B cell (primary cell): Measurements from ENCODE around the gene C19orf47. TPM values are rescaled to one million over a fixed set of nuclear protein-coding genes. Genes with fewer than 3 reads are reported as not detected.

Experiments used
- ATAC-seq: fragments of 200-7000 bp; cut with Tn5 transposase; one replicate; pipeline ENCODE4 v1.10.0; 2021; ENCODE audit warnings: low read depth, mild to moderate bottlenecking, moderate number of reproducible peaks, moderate library complexity
- CTCF ChIA-PET: fragments of 350-600 bp; sonication (Branson Sonifier 250); formaldehyde crosslinking; loops from one replicate; lab custom pipeline; 2021; ENCODE audit warnings: antibody characterized with exemption, inconsistent platforms; lab: Charles Lee
- POLR2A ChIA-PET: fragments of 350-600 bp; sonication (Branson Sonifier 250); formaldehyde crosslinking; loops from one replicate; lab custom pipeline; 2021; ENCODE audit warnings: antibody characterized with exemption; lab: Charles Lee
- DNase-seq: peaks from one replicate; pipeline ENCODE4 v3.0.0; 2013
- H2AFZ ChIP-seq: 2 replicates; pipeline ENCODE4 v1.6.1; 2012; ENCODE audit warnings: mild to moderate bottlenecking, low read depth, low read length; ENCODE audit not compliant: insufficient read depth, poor library complexity, severe bottlenecking
- H3K27ac ChIP-seq, 2 donors: 1 replicate in 1 of 2; 2 replicates in 1 of 2; pipeline ENCODE4 v1.5.1; 2012 to 2013; ENCODE audit warnings: low read length in 2 of 2, mild to moderate bottlenecking in 2 of 2, moderate library complexity in 1 of 2
- H3K27me3 ChIP-seq, 4 experiments: fragments of 200-600 bp in 1 of 4; sonication (generic) in 1 of 4; replicated peaks in 1 of 4; 1 replicate in 2 of 4; 2 replicates in 2 of 4; pipeline versions ENCODE4 v1.6.1 to v1.7.0; 2013 to 2016; ENCODE audit warnings: low read length in 3 of 4, mild to moderate bottlenecking in 2 of 4, mixed read lengths in 1 of 4, moderate library complexity in 1 of 4; ENCODE audit not compliant: insufficient read depth in 4 of 4, control insufficient read depth in 3 of 4; ENCODE audit errors: control extremely low read depth in 1 of 4
- H3K36me3 ChIP-seq, 2 experiments: replicated peaks in 1 of 2; 1 replicate in 1 of 2; 2 replicates in 1 of 2; pipeline versions ENCODE4 v1.6.1 to v1.7.1; 2013; ENCODE audit warnings: low read length in 1 of 2; ENCODE audit not compliant: insufficient read depth in 2 of 2, control insufficient read depth in 1 of 2; ENCODE audit errors: control extremely low read depth in 1 of 2, extremely low read depth in 1 of 2
- H3K4me1 ChIP-seq, 2 donors: fragments of 200-600 bp in 1 of 2; sonication (generic) in 1 of 2; 1 replicate in 1 of 2; 2 replicates in 1 of 2; pipeline versions ENCODE4 v1.5.1 to v1.6.1; 2013 to 2017; ENCODE audit warnings: low read length in 2 of 2; ENCODE audit not compliant: control insufficient read depth in 2 of 2, insufficient read depth in 2 of 2
- H3K4me2 ChIP-seq: replicated peaks from 2 replicates; pipeline ENCODE3; 2012; ENCODE audit warnings: mild to moderate bottlenecking, low read depth, low read length; ENCODE audit not compliant: poor library complexity, severe bottlenecking
- H3K4me3 ChIP-seq, 5 experiments: fragments of 200-600 bp in 1 of 5; sonication (generic) in 1 of 5; 1 replicate in 3 of 5; 2 replicates in 2 of 5; pipeline versions ENCODE4 v1.5.1 to v1.7.0; 2011 to 2016; ENCODE audit warnings: low read length in 4 of 5, mild to moderate bottlenecking in 4 of 5, low read depth in 2 of 5, control low read depth in 1 of 5, moderate library complexity in 1 of 5; ENCODE audit not compliant: insufficient read depth in 1 of 5; ENCODE audit errors: control extremely low read depth in 1 of 5, extremely low read depth in 1 of 5
- H3K79me2 ChIP-seq: fragments of 200-600 bp; sonication (generic); one replicate; pipeline ENCODE4 v1.6.0; 2016; ENCODE audit warnings: low read length; ENCODE audit not compliant: control insufficient read depth, insufficient read depth
- H3K9ac ChIP-seq: fragments of 200-600 bp; sonication (generic); 2 replicates; pipeline ENCODE4 v1.6.1; 2017; ENCODE audit warnings: mild to moderate bottlenecking, low read length, moderate library complexity
- H3K9me3 ChIP-seq, 3 donors: one replicate each; pipeline versions ENCODE4 v1.6.1 to v1.7.1; 2013; ENCODE audit warnings: low read length in 2 of 3; ENCODE audit not compliant: control insufficient read depth in 2 of 3, insufficient read depth in 1 of 3; ENCODE audit errors: control extremely low read depth in 1 of 3
- H4K20me1 ChIP-seq: 2 replicates; pipeline ENCODE4 v1.6.0; 2012; ENCODE audit warnings: mild to moderate bottlenecking, low read length; ENCODE audit not compliant: insufficient read depth, control insufficient read depth, poor library complexity, severe bottlenecking
- H3K27ac Mint-ChIP-seq: one replicate; pipeline ENCODE4 v1.8.0; 2021; ENCODE audit warnings: mixed read lengths
- H3K27me3 Mint-ChIP-seq: one replicate; pipeline ENCODE4 v1.8.0; 2021; ENCODE audit warnings: mixed read lengths
- H3K4me1 Mint-ChIP-seq: one replicate; pipeline ENCODE4 v1.8.0; 2021; ENCODE audit warnings: mixed read lengths
- H3K4me3 Mint-ChIP-seq: one replicate; pipeline ENCODE4 v1.8.0; 2021; ENCODE audit warnings: mixed read lengths
- H3K9me3 Mint-ChIP-seq: one replicate; pipeline ENCODE4 v1.8.0; 2022; ENCODE audit warnings: mixed read lengths; ENCODE audit not compliant: insufficient read depth
- EZH2 ChIP-seq: IDR thresholded peaks from 2 replicates; pipeline ENCODE4 v1.6.1; 2012; ENCODE audit warnings: borderline replicate concordance, low read depth, mild to moderate bottlenecking, moderate library complexity, low read length; ENCODE audit not compliant: insufficient read depth, poor library complexity, severe bottlenecking
- WGBS: methylation state at CpG from one replicate; pipeline ENCODE4 v1.1.5; 2013; ENCODE audit warnings: missing lambda C conversion rate; ENCODE audit not compliant: insufficient coverage; 5-methylcytosine and 5-hydroxymethylcytosine counted together
- intact Hi-C: fragments of 100-400 bp; cut with micrococcal nuclease; formaldehyde crosslinking; loops from one replicate; pipeline ENCODE4 v1.10.0; 2022
- polyA plus RNA-seq: library from polyadenylated mRNA; depleted of rRNA; stranded (reverse); fragments of >200 nt; gene quantifications from 2 replicates; pipeline ENCODE4 v1.2.3, GENCODE V29; 2012
- total RNA-seq, 2 donors: library from RNA; stranded (reverse); fragments of 120-200 nt in 1 of 2; gene quantifications; 1 replicate in 1 of 2; 2 replicates in 1 of 2; pipeline versions ENCODE4 v1.2.3 to v1.2.4, GENCODE V29; 2013 to 2022
- TF ChIP-seq, protein P1 (sequence below): fragments of 200-600 bp; IDR thresholded peaks from one replicate; pipeline ENCODE4 v1.8.0; 2022; ENCODE audit warnings: antibody characterized with exemption, mild to moderate bottlenecking

The C19orf47 gene
- total and polyA plus RNA-seq, 2 donors (not counting 1 experiment from before 2014, with no cell fraction given): 12.7 to 16.7 TPM

DNA sequence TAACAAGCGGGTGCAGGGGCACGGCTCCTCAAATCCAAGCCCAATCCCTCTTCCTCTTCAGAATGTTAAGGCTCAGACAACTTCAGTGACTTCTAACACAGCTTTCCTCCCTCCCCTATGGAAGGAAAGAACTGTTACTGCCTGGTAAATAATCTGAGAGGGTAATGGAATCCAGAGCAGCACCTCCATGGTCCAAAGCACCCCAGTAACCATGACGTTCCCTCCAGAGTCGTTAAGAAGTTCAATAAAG is 64.0 kb downstream of the C19orf47 start:
- no peaks in the 10 kb centered on the region for H3K27me3 Mint-ChIP-seq
- TF ChIP-seq, protein P1, sequence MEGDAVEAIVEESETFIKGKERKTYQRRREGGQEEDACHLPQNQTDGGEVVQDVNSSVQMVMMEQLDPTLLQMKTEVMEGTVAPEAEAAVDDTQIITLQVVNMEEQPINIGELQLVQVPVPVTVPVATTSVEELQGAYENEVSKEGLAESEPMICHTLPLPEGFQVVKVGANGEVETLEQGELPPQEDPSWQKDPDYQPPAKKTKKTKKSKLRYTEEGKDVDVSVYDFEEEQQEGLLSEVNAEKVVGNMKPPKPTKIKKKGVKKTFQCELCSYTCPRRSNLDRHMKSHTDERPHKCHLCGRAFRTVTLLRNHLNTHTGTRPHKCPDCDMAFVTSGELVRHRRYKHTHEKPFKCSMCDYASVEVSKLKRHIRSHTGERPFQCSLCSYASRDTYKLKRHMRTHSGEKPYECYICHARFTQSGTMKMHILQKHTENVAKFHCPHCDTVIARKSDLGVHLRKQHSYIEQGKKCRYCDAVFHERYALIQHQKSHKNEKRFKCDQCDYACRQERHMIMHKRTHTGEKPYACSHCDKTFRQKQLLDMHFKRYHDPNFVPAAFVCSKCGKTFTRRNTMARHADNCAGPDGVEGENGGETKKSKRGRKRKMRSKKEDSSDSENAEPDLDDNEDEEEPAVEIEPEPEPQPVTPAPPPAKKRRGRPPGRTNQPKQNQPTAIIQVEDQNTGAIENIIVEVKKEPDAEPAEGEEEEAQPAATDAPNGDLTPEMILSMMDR: no peak
- TF ChIP-seq EZH2: no peak
- peak overlapping the region; percentile 98 for H3K27ac Mint-ChIP-seq
- intact Hi-C loops: loop anchor here (2.0 to 10.0 kb wide), 3 partner anchors 321 to 981 kb away; partner anchors contain the start of genes EGLN2 and HNRNPUL1
- Histone ChIP-seq H3K27ac (peak overlapping the region; percentile 99 to 100), H4K20me1 (peaks cover 22% of the 10 kb centered on the region), H3K9ac (peak overlapping the region; percentile 100), H2AFZ (peak overlapping the region; percentile 50), H3K4me1 (peaks cover 55 to 68% of the 10 kb centered on the region in 2 donors), H3K36me3 (no peaks in the 10 kb centered on the region), H3K4me2 (peak overlapping the region; percentile 93), H3K79me2 (peaks cover 58% of the 10 kb centered on the region), H3K9me3 (no peaks in the 10 kb centered on the region), H3K4me3 (peak overlapping the region; percentile 66 to 89 (median 80)), H3K27me3 (no peaks in the 10 kb centered on the region)
- peaks cover 64% of the 10 kb centered on the region for H3K4me1 Mint-ChIP-seq
- no peak for DNase-seq
- peak overlapping the region; percentile 86 for H3K4me3 Mint-ChIP-seq
- ChIA-PET POLR2A (interaction anchor here (0.6 to 1.9 kb wide), 2 partner anchors 64 to 101 kb away, joined by 4 to 11 read pairs; partner anchors contain the start of genes C19orf47 and PLD3), CTCF (interaction anchor here (1.1 to 4.6 kb wide), 3 partner anchors 10 to 145 kb away, joined by 3 to 32 read pairs (median 4); no protein-coding TSS in a partner anchor)
- ATAC-seq: no peak
- no peaks in the 10 kb centered on the region for H3K9me3 Mint-ChIP-seq
- 0% methylated on average over 2 of the region's 4 CpGs for WGBS

GRCh38 chr19:40283414-40284250 is 64.6 kb downstream of the C19orf47 start:
- no peaks in the 10 kb centered on the region for H3K9me3 ChIP-seq
- WGBS: 71% methylated on average over 7 of the region's 12 CpGs
- peaks cover 60 to 74% of the 10 kb centered on the region in 2 donors for H3K4me1 ChIP-seq
- H3K4me1 Mint-ChIP-seq: peaks cover 68% of the 10 kb centered on the region
- peak overlapping the region; percentile 50 for H2AFZ ChIP-seq
- DNase-seq (no peak), ATAC-seq (no peak)
- POLR2A ChIA-PET: interaction anchor here (0.6 kb wide), 1 partner anchor 101 kb away, joined by 4 read pairs; no protein-coding TSS in a partner anchor
- peaks cover 64% of the 10 kb centered on the region for H3K79me2 ChIP-seq
- peak overlapping the region; percentile 93 for H3K4me2 ChIP-seq
- peak overlapping the region; percentile 100 for H3K9ac ChIP-seq
- H3K4me3 Mint-ChIP-seq: peak overlapping the region; percentile 86
- no peaks in the 10 kb centered on the region for H3K27me3 Mint-ChIP-seq
- peak overlapping the region; percentile 66 to 89 (median 80) for H3K4me3 ChIP-seq
- intact Hi-C loops: loop anchor here (2.0 to 10.0 kb wide), 3 partner anchors 321 to 981 kb away; partner anchors contain the start of genes EGLN2 and HNRNPUL1
- H3K36me3 ChIP-seq: peaks cover 0 to 3% of the 10 kb centered on the region in 2 experiments
- CTCF ChIA-PET: interaction anchor here (1.1 to 4.6 kb wide), 3 partner anchors 9 to 144 kb away, joined by 3 to 32 read pairs (median 4); no protein-coding TSS in a partner anchor
- no peaks in the 10 kb centered on the region for H3K27me3 ChIP-seq
- peaks cover 28% of the 10 kb centered on the region for H4K20me1 ChIP-seq
- no peak for TF ChIP-seq EZH2
- TF ChIP-seq, protein P1: no peak
- H3K9me3 Mint-ChIP-seq: no peaks in the 10 kb centered on the region
- peak overlapping the region; percentile 99 to 100 for H3K27ac ChIP-seq
- peak overlapping the region; percentile 98 for H3K27ac Mint-ChIP-seq
